ENCODE results near the gene ALOX12B. TPM values are rescaled to one million over a fixed set of nuclear protein-coding genes. Genes with fewer than 3 reads are reported as not detected.

ALOX12B gene
- total and polyA plus RNA-seq, 8 donors = 0.16 to 0.31 TPM; not detected in 6

DNA sequence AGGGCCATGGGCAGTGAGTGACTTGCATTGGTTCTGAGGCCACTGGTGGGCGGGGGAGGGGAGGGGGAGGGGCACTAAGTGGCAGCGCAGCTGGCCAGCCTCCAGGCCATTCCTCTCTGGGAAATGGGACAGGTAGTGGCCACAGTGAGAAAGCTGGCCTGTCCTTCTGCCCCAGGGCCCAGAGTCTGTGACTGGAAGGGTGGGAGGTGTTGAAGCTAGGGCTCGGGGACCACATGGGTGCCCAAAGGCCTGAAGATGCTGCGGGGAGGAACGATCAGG is 375 bp upstream of the ALOX12B start:
- Histone ChIP-seq H3K27me3 (no peaks in the 10 kb centered on the region), H3K36me3 (no peaks in the 10 kb centered on the region), H3K27ac (no peak overlapping the region), H3K9me3 (no peaks in the 10 kb centered on the region), H3K4me3 (no peak overlapping the region), H3K4me1 (no peaks in the 10 kb centered on the region)
- intact Hi-C loops (cut with DNase I) = no loop called here
- FAIRE-seq (no peak), DNase-seq (peak in 1 of 6 donors; percentile 21), ATAC-seq (no peak)
- 49 to 65% methylated on average over 4 to 5 of the region's 5 CpGs for WGBS, 2 donors
- TF ChIP-seq, protein P1, sequence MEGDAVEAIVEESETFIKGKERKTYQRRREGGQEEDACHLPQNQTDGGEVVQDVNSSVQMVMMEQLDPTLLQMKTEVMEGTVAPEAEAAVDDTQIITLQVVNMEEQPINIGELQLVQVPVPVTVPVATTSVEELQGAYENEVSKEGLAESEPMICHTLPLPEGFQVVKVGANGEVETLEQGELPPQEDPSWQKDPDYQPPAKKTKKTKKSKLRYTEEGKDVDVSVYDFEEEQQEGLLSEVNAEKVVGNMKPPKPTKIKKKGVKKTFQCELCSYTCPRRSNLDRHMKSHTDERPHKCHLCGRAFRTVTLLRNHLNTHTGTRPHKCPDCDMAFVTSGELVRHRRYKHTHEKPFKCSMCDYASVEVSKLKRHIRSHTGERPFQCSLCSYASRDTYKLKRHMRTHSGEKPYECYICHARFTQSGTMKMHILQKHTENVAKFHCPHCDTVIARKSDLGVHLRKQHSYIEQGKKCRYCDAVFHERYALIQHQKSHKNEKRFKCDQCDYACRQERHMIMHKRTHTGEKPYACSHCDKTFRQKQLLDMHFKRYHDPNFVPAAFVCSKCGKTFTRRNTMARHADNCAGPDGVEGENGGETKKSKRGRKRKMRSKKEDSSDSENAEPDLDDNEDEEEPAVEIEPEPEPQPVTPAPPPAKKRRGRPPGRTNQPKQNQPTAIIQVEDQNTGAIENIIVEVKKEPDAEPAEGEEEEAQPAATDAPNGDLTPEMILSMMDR (IDR thresholded peaks at IDR 0.05) = no peak

DNA sequence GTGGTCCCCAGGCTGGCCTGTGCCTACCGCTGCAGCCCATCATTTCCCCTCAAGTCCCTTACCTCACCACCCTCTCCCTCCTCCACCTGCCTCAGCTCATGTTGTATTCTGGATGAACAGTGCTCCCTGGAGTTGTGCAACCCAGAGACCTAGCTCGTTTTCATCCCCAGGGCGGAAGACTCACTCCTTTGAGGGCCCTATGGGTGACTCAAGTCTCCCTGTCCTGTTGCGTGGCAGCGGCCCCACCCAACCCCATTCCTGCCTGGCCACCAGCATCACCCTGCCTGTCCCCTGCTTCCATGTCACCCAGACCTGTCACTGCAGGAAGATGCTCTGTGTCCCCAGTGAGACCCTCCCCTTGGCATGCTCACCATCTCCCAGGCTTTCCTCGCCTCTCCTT is 3.3 kb downstream of the ALOX12B start:
- no peaks in the 10 kb centered on the region for H3K9me3 ChIP-seq
- ATAC-seq (no peak), DNase-seq (no peak), FAIRE-seq (no peak)
- H3K4me1 ChIP-seq = peaks cover 0 to 3% (median 0%) of the 10 kb centered on the region in 3 donors
- H3K27me3 ChIP-seq = no peaks in the 10 kb centered on the region
- intact Hi-C loops (cut with DNase I) = no loop called here
- H3K36me3 ChIP-seq = no peaks in the 10 kb centered on the region
- no peak overlapping the region for H3K4me3 ChIP-seq
- WGBS, 2 donors = 76 to 84% methylated on average over 6 of the region's 6 CpGs
- TF ChIP-seq, protein P1 (IDR thresholded peaks at IDR 0.05) = no peak
- H3K27ac ChIP-seq = no peak overlapping the region

DNA sequence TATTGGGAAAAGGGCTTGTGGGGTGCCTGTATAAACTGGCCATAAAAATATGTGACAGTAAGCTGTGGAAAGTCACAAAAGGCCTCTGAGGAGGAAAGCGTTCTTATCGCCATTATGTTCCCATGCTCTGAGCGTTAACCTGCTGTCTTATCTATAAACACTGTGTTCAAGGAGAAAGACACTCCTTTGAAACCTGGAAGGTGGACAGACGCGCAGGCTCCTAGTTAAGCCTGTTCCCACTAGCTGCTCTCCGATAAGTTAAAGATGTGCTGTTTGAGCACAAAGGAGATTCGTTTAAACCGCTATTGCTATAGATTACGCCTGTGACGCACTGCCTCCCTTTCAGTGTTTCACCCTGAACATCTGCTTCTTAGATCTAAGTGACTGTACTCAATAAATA is 5.2 kb downstream of the ALOX12B start:
- 68 to 75% methylated on average over 10 of the region's 10 CpGs for WGBS, 2 donors
- TF ChIP-seq, protein P1 (IDR thresholded peaks at IDR 0.05) = no peak
- Histone ChIP-seq H3K36me3 (no peaks in the 10 kb centered on the region), H3K27me3 (peaks cover 0 to 6% (median 0%) of the 10 kb centered on the region in 4 donors), H3K27ac (no peak overlapping the region), H3K4me3 (no peak overlapping the region), H3K9me3 (no peaks in the 10 kb centered on the region), H3K4me1 (peaks cover 0 to 4% (median 0%) of the 10 kb centered on the region in 3 donors)
- DNase-seq = no peak
- FAIRE-seq = no peak
- no peak for ATAC-seq
- intact Hi-C loops (cut with DNase I) = no loop called here

DNA sequence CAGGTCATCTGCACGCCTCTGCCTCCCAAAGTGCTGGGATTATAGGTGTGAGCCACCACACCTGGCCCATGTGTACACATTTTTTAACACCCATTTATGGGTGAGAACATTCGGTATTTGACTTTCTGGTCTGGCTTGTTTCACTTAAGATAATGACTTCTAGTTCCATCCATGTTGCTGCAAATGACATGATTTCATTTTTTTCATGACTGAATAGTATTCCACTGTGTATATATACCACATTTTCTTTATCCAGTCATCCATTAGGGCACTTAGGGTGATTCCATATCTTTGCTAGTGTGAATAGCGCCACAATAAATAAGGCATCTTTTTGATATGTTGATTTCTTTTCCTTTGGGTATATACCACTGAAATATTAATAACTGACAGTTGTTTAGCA is 5.6 kb downstream of the ALOX12B start:
- H3K4me1 ChIP-seq = peaks cover 0 to 4% (median 0%) of the 10 kb centered on the region in 3 donors
- 73 to 84% methylated on average over 3 of the region's 3 CpGs for WGBS, 2 donors
- no peaks in the 10 kb centered on the region for H3K36me3 ChIP-seq
- H3K27me3 ChIP-seq = peaks cover 0 to 7% (median 0%) of the 10 kb centered on the region in 4 donors
- H3K9me3 ChIP-seq = no peaks in the 10 kb centered on the region
- no peak for FAIRE-seq
- H3K4me3 ChIP-seq = no peak overlapping the region
- no peak for ATAC-seq
- intact Hi-C loops (cut with DNase I) = no loop called here
- peak in 1 of 6 donors; percentile 7 for DNase-seq
- no peak overlapping the region for H3K27ac ChIP-seq
- TF ChIP-seq, protein P1 (IDR thresholded peaks at IDR 0.05) = no peak

DNA sequence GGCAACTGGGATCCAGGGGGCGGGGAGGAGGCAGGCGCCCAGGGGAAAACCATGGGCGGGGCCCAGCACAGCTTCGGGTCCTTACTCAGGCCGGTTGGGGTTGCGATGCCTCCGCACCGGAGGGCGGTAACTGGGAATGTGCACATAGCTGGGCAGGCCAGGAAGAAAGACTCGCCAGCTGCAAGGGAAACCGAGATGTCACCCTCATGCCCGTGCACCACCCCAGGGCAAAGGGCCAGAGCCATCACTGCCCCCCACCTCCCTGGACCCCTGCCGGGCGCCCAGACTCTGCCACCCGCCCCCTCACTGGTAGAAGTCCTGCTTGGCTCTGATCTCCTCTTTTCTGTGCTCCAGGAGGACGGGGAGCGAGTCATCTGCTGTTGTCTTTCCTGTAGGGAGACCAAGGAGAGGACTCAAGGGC is 6.7 kb downstream of the ALOX12B start:
- FAIRE-seq = no peak
- peaks cover 0 to 4% (median 0%) of the 10 kb centered on the region in 3 donors for H3K4me1 ChIP-seq
- no peaks in the 10 kb centered on the region for H3K9me3 ChIP-seq
- intact Hi-C loops (cut with DNase I) = no loop called here
- peaks cover 0 to 8% (median 1%) of the 10 kb centered on the region in 4 donors for H3K27me3 ChIP-seq
- no peak overlapping the region for H3K27ac ChIP-seq
- H3K36me3 ChIP-seq = no peaks in the 10 kb centered on the region
- DNase-seq = peak in 1 of 6 donors; percentile 48
- H3K4me3 ChIP-seq = no peak overlapping the region
- 67 to 79% methylated on average over 17 of the region's 17 CpGs for WGBS, 2 donors
- TF ChIP-seq, protein P1 (IDR thresholded peaks at IDR 0.05) = no peak
- ATAC-seq = no peak

Data from pancreas (tissue), 10 donors.